GM21825 (cell line): ENCODE results near the gene GALNT2.

Experiments used
- ATAC-seq: cut with Tn5 transposase; IDR thresholded peaks from one replicate; pipeline ENCODE4 v1.9.1; 2021; ENCODE audit warnings: mild to moderate bottlenecking, moderate library complexity; ENCODE audit not compliant: unreplicated experiment

Gene GALNT2

GRCh38 chr1:230268371-230269170 lies 201.5 kb downstream of the GALNT2 start:
- ATAC-seq: no peak

- ATAC-seq: peak; percentile 1
Measured at GRCh38 chr1:230270185-230270558, 203.1 kb downstream of the GALNT2 start.

- peak; percentile 67 for ATAC-seq
Measured at GRCh38 chr1:230270559-230271281, 203.7 kb downstream of the GALNT2 start.

- ATAC-seq: no peak
Measured at GRCh38 chr1:230271300-230272035, 204.4 kb downstream of the GALNT2 start.

- ATAC-seq: no peak
Measured at GRCh38 chr1:230272557-230272956, 205.5 kb downstream of the GALNT2 start.

GRCh38 chr1:230273141-230273710 lies 206.2 kb downstream of the GALNT2 start:
- ATAC-seq: no peak

- no peak for ATAC-seq
Measured at GRCh38 chr1:230274254-230274653, 207.2 kb downstream of the GALNT2 start.

GRCh38 chr1:230276401-230276800 lies 209.4 kb downstream of the GALNT2 start:
- no peak for ATAC-seq

GRCh38 chr1:230277201-230278025 lies 210.4 kb downstream of the GALNT2 start:
- ATAC-seq: peak; percentile 44

GRCh38 chr1:230278376-230278775 lies 211.3 kb downstream of the GALNT2 start:
- no peak for ATAC-seq

- no peak for ATAC-seq
Measured at GRCh38 chr1:230278871-230279582, 212.0 kb downstream of the GALNT2 start.

GRCh38 chr1:230279583-230279945 lies 212.5 kb downstream of the GALNT2 start:
- ATAC-seq: no peak

GRCh38 chr1:230280054-230280795 lies 213.2 kb downstream of the GALNT2 start:
- ATAC-seq: no peak

- ATAC-seq: no peak
Measured at GRCh38 chr1:230280906-230281413, 213.9 kb downstream of the GALNT2 start.

- ATAC-seq: no peak
Measured at GRCh38 chr1:230281556-230281955, 214.5 kb downstream of the GALNT2 start.

- ATAC-seq: no peak
Measured at GRCh38 chr1:230282157-230282556, 215.1 kb downstream of the GALNT2 start.

- ATAC-seq: no peak
Measured at GRCh38 chr1:230283678-230284077, 216.6 kb downstream of the GALNT2 start.

GRCh38 chr1:230284891-230285290 lies 217.9 kb downstream of the GALNT2 start:
- ATAC-seq: no peak

GRCh38 chr1:230285351-230285750 lies 218.3 kb downstream of the GALNT2 start:
- no peak for ATAC-seq
